Esophagus muscularis mucosa (tissue), 4 donors: ENCODE results near the gene CAMTA1. TPM values are rescaled to one million over a fixed set of nuclear protein-coding genes. Genes with fewer than 3 reads are reported as not detected.

Experiments
- DNase-seq: peaks from one replicate; pipeline ENCODE4 v3.0.0-alpha.2; 2017; ENCODE audit errors: extremely low spot score
- H3K27ac ChIP-seq, 4 donors: fragments of 200-600 bp; sonication (generic); replicated peaks in 1 of 4; 1 replicate in 3 of 4; 2 replicates in 1 of 4; pipeline ENCODE4 v1.5.1; 2016 to 2019; ENCODE audit warnings: mild to moderate bottlenecking in 1 of 4
- H3K27me3 ChIP-seq, 4 donors: fragments of 200-600 bp; sonication (generic); one replicate each; pipeline versions ENCODE4 v1.5.1 to v1.6.0; 2016 to 2019
- H3K36me3 ChIP-seq, 4 donors: fragments of 200-600 bp; sonication (generic); one replicate each; pipeline ENCODE4 v1.5.1; 2016 to 2019
- H3K4me1 ChIP-seq, 4 donors: fragments of 200-600 bp; sonication (generic); one replicate each; pipeline ENCODE4 v1.5.1; 2016 to 2019
- H3K4me3 ChIP-seq, 4 donors: fragments of 200-600 bp; sonication (generic); 1 replicate in 2 of 4; 2 replicates in 2 of 4; pipeline ENCODE4 v1.5.1; 2016 to 2019; ENCODE audit warnings: mild to moderate bottlenecking in 4 of 4, moderate library complexity in 1 of 4
- H3K9me3 ChIP-seq, 4 donors: fragments of 200-600 bp; sonication (generic); 1 replicate in 3 of 4; 2 replicates in 1 of 4; pipeline ENCODE4 v1.5.1; 2016 to 2019
- EP300 ChIP-seq: sonication (generic); formaldehyde crosslinking; IDR thresholded peaks from one replicate; pipeline ENCODE4 v1.6.1; 2017; ENCODE audit warnings: antibody characterized with exemption
- POLR2A ChIP-seq: fragments of 450-650 bp; IDR thresholded peaks from one replicate; pipeline ENCODE4 v1.6.1; 2017; ENCODE audit warnings: antibody characterized with exemption, moderate library complexity, mild to moderate bottlenecking, low read depth
- POLR2AphosphoS5 ChIP-seq, 2 donors: sonication (generic); formaldehyde crosslinking; IDR thresholded peaks; one replicate each; pipeline ENCODE4 v1.6.1; 2017; ENCODE audit warnings: antibody characterized with exemption in 2 of 2
- WGBS: methylation state at CpG from one replicate; pipeline ENCODE4 v1.1.5; 2018; 5-methylcytosine and 5-hydroxymethylcytosine counted together
- intact Hi-C: fragments of 100-400 bp; cut with DNase I; formaldehyde crosslinking; loops from one replicate; pipeline ENCODE4 v1.15.1; 2023
- total RNA-seq, 4 donors: library from RNA; depleted of rRNA; stranded (reverse); fragments of >200 nt; gene quantifications; one replicate each; pipeline versions ENCODE4 v1.1.0 to v1.2.1, GENCODE V29; 2016
- TF ChIP-seq, protein P1 (sequence below), 3 experiments: fragments of 200-600 bp in 2 of 3; fragments of 450-650 bp in 1 of 3; sonication (generic) in 2 of 3; IDR thresholded peaks; one replicate each; pipeline ENCODE4 v1.5.1; 2017 to 2019; ENCODE audit warnings: antibody characterized with exemption in 3 of 3, mild to moderate bottlenecking in 2 of 3, moderate library complexity in 1 of 3

Gene CAMTA1
- total RNA-seq, 4 donors from 2014 or later = 109 to 226 (median 139) TPM

DNA sequence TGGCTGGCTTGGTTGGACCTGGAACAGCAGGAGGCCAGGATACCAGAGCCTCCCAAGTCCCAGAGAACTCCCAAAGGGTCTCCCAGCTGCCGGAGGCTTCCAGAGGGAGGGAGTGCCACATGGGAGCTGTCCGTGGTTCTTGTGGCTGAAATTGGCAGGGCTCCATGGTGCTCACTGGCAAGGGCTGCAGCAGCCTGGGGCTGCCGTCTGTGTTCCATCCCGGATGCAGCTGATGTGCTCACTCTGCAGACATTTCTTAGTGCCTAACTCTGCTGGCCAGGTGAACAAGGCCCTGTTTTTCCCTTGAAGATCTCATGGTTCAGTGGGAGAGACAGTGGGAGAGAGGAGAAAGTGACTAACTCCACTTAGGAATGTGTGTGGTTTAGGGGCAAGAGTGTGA is 261.1 kb downstream of the CAMTA1 start:
- Histone ChIP-seq H3K4me3 (no peak overlapping the region), H3K27ac (no peak overlapping the region), H3K27me3 (peaks cover 0 to 57% (median 0%) of the 10 kb centered on the region in 4 donors), H3K9me3 (peaks cover 0 to 8% (median 0%) of the 10 kb centered on the region in 4 donors), H3K36me3 (no peaks in the 10 kb centered on the region), H3K4me1 (no peaks in the 10 kb centered on the region)
- DNase-seq = no peak
- intact Hi-C loops = no loop called here
- WGBS = no CpG with 5 or more reads among the region's 4 CpGs
- no peak for TF ChIP-seq POLR2A
- no peak for TF ChIP-seq POLR2AphosphoS5 (IDR thresholded peaks at IDR 0.05)
- TF ChIP-seq EP300 = no peak
- TF ChIP-seq, protein P1, sequence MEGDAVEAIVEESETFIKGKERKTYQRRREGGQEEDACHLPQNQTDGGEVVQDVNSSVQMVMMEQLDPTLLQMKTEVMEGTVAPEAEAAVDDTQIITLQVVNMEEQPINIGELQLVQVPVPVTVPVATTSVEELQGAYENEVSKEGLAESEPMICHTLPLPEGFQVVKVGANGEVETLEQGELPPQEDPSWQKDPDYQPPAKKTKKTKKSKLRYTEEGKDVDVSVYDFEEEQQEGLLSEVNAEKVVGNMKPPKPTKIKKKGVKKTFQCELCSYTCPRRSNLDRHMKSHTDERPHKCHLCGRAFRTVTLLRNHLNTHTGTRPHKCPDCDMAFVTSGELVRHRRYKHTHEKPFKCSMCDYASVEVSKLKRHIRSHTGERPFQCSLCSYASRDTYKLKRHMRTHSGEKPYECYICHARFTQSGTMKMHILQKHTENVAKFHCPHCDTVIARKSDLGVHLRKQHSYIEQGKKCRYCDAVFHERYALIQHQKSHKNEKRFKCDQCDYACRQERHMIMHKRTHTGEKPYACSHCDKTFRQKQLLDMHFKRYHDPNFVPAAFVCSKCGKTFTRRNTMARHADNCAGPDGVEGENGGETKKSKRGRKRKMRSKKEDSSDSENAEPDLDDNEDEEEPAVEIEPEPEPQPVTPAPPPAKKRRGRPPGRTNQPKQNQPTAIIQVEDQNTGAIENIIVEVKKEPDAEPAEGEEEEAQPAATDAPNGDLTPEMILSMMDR (IDR thresholded peaks at IDR 0.05) = no peak

DNA sequence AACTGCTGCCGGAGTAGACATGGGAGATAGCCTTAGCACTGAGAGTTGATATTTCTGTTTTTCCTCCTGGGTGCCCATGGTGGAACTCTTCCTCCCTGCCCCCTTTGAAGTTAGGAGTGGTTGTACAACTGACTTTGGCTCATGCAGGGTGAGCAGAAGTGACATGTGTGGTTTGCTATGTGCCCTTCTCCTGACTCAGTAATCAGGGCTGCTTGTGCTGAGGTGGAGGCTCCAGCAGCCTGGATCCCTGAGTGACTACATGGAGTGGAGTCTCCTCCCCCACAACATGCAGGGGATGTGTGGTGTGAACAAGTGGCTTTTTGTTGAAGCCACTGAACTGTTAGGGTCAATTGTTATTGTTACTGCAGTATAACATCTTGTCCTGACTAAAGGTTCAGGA is 261.6 kb downstream of the CAMTA1 start:
- WGBS = 86% methylated on average over 1 of the region's 1 CpG
- intact Hi-C loops = no loop called here
- TF ChIP-seq, protein P1 (IDR thresholded peaks at IDR 0.05) = no peak
- no peak for TF ChIP-seq POLR2A
- TF ChIP-seq EP300 = no peak
- TF ChIP-seq POLR2AphosphoS5 (IDR thresholded peaks at IDR 0.05) = no peak

DNA sequence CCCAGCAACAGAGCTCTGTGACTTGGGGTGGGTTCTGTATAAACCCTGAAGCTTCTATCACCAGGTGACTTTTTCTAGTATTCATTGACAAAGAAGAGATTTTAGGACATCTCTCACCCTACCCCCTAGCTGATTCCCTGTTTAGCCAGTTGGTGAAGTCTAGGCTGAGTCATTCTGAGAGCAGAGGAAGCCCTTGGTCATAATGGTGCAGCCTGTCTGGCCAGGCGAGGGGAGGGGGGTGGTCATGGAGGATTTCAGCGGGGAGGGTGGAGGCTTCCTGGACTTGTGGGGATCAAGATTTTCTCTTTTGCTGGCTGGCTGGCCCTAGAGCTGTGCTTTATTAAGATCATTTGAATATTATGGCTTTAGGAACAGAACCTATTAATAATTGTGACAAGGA is 262.6 kb downstream of the CAMTA1 start:
- TF ChIP-seq POLR2A (no peak), EP300 (no peak), POLR2AphosphoS5 (IDR thresholded peaks at IDR 0.05) (no peak)
- TF ChIP-seq, protein P1 (IDR thresholded peaks at IDR 0.05) = no peak
- WGBS = 76% methylated on average over 2 of the region's 2 CpGs
- intact Hi-C loops = no loop called here
- Histone ChIP-seq H3K4me3 (no peak overlapping the region), H3K27me3 (peaks cover 0 to 60% (median 0%) of the 10 kb centered on the region in 4 donors), H3K27ac (no peak overlapping the region), H3K9me3 (peaks cover 0 to 8% (median 0%) of the 10 kb centered on the region in 4 donors), H3K4me1 (no peaks in the 10 kb centered on the region), H3K36me3 (no peaks in the 10 kb centered on the region)
- DNase-seq = no peak

More for the DNA sequence above, 261.6 kb downstream of the CAMTA1 start:
- peaks cover 0 to 62% (median 0%) of the 10 kb centered on the region in 4 donors for H3K27me3 ChIP-seq
- no peak overlapping the region for H3K27ac ChIP-seq
- no peaks in the 10 kb centered on the region for H3K36me3 ChIP-seq
- no peak for DNase-seq
- peaks cover 0 to 8% (median 0%) of the 10 kb centered on the region in 4 donors for H3K9me3 ChIP-seq
- H3K4me3 ChIP-seq = no peak overlapping the region
- H3K4me1 ChIP-seq = no peaks in the 10 kb centered on the region

- Histone ChIP-seq H3K9me3 (peaks cover 0 to 8% (median 0%) of the 10 kb centered on the region in 4 donors), H3K27ac (no peak overlapping the region), H3K27me3 (peaks cover 0 to 60% (median 0%) of the 10 kb centered on the region in 4 donors), H3K4me3 (no peak overlapping the region), H3K4me1 (no peaks in the 10 kb centered on the region), H3K36me3 (no peaks in the 10 kb centered on the region)
- no peak for DNase-seq
- intact Hi-C loops = no loop called here
- 98% methylated on average over 5 of the region's 10 CpGs for WGBS
- no peak for TF ChIP-seq EP300
- TF ChIP-seq POLR2A = no peak
- no peak for TF ChIP-seq POLR2AphosphoS5 (IDR thresholded peaks at IDR 0.05)
- TF ChIP-seq, protein P1 (IDR thresholded peaks at IDR 0.05) = no peak
These were observed 263.1 kb downstream of the CAMTA1 start for GRCh38 chr1:7048395-7048794.
